Left renal pelvis (tissue), 4 donors: ENCODE measurements around the gene WNT9A. TPM values are rescaled to one million over a fixed set of nuclear protein-coding genes. Genes with fewer than 3 reads are reported as not detected.
"Not testable (repeated sequence)": the region's sequence is repeated elsewhere in the genome, so short reads cannot be mapped to it uniquely, and the experiment has no call there.

ENCODE experiments used
- DNase-seq, 4 donors: peaks; one replicate each; pipeline ENCODE4 v3.0.0-alpha.2; 2013; ENCODE audit warnings: low read depth in 4 of 4, low spot score in 3 of 4
- polyA plus RNA-seq, 4 donors: library from polyadenylated mRNA; unstranded; fragments of 120-200 nt; gene quantifications; one replicate each; pipeline ENCODE4 v1.2.1, GENCODE V29; 2013; ENCODE audit not compliant: insufficient read length in 4 of 4

The WNT9A gene
- polyA plus RNA-seq, 4 donors: 1.1 to 9.3 (median 1.8) TPM

GRCh38 chr1:227889863-227890405, 57.8 kb downstream of the WNT9A start:
- no peak for DNase-seq

DNA sequence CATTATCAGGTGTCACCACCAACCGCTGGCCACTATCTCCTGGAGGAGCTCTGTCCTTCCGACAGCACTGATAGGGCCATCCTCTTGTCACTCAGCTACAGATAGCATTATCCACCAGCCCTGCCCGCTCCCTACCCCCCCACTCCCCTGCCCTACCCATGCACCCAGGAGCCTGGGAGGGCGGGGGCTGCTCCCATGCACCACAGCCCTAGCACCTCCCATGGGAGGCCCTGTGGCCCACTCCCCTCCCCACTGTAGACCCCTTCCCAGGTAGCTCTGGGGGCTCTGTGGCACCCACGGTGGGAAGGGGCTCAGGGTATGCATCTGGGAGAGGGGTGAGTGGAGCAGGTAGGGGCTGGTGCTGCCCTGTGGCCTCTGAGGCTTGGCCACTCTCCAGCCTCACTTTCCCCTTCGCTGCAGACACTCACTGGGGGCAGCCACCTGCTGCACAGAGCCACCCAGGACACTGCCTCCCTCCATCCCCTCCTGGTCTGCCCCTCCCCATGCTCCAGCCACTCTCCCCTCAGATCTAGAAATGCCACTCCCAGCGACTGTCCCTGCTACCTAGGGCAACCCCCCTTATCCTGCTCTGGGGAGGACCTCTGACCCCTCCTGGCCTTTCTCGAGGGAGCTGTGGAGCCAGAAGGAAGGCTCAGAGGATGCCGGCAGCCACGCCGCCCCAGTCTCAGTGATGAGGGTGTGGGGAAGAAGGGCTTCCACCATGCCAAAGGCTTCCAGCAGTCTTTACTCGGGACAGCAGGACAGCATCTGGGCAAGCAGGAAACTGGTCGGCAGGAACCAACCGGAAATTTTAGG, 58.5 kb downstream of the WNT9A start:
- no peak for DNase-seq

DNA sequence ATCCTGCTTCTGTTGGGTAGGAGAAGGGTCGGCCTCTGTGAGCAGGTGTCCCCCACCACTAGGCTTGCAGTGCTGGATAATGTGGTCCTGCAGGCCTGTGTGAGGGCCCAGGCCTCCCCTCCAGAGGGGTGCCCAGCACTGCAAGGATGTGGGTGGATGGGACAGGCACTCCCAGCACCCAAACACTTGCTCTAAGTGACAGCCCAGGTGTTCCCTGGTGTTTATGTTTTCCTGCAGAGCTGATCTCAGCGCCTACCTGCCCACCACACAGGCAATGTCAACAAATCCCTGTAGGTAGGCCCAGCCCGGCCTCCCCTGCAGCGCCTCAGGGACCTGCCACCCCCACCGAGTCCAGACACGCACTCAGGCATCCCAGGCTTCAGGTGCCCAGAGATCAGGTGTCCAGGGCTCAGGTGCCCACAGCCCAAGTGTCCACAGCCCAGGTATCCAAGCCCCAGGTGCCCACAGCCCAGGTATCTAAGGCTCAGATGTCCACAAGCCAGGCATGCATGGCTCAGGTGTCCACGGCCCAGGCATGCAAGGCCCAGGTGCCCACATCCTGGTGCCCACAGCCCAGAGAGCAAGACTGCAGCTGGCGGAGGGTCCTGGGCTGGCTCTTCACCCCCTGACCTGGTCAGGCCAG, 59.2 kb downstream of the WNT9A start:
- DNase-seq: no peak

GRCh38 chr1:227887697-227888403, 59.9 kb downstream of the WNT9A start:
- peak in 1 of 4 donors; percentile 57 for DNase-seq

DNA sequence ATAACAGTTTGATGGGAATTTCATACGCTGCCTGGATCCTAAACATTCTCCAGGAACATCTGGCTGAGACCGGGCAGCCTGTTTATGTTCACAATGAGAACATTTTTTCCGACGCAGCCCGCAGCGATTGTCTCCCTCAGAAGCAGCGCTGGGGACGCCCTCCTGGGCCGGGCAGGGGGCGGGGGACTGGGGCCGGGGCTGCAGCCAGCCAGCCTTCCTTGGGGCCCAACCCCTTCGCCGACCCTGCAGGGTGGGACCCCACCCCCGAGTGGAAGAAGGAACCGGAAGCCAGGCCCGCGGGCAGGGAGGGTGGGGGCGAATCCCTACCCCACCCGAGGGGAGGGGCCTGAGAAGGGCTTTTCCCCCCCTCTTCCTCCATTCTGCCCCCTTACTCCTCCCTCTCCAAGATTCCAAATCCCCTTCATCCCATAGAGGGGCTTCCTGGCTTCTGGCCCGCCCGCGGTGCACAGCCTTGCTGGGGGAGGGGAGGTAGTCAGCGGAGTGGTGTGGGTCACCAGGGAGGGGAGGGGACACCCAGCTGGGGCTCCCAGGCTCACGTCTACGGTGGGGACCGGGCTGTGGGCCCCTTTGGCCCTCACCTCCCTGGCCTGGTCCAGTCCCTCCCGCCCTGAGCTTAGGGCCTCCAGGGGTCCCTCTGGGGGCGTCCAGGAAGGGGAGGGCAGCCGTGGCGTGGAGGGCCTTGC, 60.6 kb downstream of the WNT9A start:
- DNase-seq: peak in 1 of 4 donors; percentile 59

GRCh38 chr1:227886503-227886961, 61.2 kb downstream of the WNT9A start:
- no peak for DNase-seq

DNA sequence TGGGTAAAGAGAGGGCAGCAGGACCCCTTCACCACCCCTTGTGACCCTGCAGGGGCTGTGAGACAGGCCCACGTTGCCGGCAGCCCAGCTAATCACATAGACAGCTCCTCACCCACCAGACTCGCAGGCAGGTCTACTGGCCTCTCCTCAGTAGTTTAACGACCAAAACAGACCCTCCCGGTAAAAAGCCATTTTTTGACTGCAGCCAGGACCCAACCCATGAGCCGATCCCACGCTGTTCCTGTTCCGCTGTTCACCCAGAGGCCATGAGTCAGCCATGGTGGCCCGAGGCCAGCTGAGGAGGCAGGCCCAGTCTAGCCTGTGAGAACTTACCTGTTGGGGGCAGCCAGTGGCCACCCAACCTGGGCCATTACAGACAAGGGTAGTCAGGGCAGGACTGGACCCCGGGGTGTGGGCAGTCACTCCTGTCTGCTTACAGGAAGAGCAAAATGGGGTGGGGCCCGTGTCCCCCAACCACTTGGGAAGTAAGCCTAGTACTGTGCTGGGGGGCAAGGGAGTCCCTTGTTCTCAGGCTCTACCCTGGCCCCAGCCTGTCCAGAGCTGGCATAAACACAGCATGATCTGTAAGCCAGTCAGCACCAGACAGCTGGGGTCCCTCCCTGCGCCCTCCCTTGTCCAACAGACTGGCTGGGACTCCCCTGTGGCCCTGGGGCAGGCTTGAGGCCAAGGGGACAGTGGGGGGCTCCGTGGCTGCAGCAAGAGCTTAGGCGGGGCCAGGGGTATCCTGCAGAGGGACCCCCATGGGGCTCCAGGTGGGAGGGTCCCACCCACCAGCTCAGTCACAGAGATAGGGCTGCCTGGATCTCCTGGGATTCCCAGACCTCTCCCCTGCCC, 61.9 kb downstream of the WNT9A start:
- no peak for DNase-seq

DNA sequence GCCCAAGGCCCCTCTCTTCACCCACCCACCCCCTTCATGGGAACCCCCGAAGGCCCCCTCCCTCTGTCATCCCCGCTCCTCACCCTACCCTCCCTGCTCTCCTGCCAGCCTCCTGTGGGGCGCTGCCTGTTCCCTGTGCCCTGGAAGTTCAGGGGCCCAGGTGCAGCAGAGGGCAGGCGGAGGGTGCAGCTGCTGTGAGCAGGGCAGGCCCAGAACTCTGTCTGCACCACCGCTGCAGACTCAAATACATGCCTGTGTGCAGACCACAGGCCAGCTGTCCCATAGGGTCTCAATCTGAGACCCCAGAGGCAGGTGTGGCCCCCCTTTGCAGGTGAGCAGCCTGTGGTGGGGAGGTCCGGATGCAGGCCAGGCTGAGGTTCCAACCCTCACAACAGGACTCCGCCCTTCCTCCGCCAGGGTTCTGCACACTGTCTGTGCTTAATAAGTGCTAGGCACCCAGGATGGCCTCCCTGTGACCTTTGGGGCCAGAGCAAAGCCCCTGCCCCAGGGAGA, 62.5 kb downstream of the WNT9A start:
- no peak for DNase-seq

DNA sequence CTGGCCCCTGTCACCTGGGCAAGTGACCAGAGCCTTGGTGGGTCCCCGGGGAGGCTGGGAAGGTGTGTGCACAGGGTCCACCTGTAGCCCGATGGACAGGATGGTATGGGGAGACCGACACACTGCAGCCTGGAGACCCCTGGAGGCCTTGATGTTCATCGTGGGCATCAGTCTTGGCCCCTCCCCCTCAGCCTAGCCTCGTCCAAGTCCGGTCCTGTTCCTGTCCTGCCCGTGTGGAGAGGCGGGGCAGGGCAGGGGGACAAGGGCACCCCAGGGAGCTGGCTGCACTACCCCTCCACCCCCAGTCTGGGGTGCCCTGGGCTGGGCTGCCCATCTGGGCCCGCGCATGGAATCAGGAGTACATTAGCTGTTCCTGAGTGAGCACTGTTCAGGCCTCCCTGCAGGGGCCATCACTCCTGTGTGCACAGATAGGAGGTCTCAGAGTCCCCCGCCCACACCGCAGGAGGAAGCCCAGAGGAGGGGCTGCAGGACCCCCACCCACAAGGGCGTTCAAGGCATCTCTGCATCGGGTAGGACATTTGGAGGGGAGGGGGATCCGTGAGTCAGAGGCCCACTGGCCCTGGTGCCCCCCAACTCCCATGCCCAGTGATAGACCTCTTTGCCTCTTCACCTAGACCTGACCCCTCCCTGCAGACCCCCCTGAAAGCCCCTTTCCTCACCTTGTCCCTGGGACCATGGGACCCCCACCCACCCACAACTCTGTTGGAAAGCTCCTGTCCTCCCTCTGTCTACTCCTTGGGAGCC, 63.2 kb downstream of the WNT9A start:
- DNase-seq: no peak

- DNase-seq: no peak
Measured at GRCh38 chr1:227883641-227884301, 64.0 kb downstream of the WNT9A start.

GRCh38 chr1:227883073-227883520, 64.6 kb downstream of the WNT9A start:
- no peak for DNase-seq

DNA sequence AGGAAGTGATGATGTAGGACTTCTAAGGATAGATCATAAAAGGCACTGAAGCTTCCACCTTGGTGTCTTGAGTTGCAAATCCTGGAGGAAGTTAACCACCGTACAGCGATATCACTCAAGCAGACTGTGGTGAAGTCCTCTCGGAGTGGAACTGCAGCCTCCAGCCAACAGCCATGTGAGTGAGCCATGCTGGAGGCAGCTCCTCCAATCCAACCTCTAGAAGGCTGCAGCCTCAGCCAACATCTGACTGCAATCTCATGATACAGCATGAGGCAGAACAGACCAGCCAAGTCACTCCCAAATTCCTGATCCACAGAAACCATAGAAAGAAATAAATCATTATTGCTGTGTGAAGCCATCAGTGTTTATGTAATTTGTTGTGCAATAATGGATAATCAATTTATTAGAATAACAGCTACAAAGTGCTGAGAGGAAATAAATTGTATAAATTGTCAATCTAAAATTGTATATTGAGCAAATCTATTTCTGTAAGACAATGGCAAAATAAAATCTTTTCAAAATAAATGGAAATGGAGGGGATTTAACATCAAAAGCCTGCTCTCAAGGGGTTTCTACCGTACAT, 67.3 kb downstream of the WNT9A start:
- no peak for DNase-seq

DNA sequence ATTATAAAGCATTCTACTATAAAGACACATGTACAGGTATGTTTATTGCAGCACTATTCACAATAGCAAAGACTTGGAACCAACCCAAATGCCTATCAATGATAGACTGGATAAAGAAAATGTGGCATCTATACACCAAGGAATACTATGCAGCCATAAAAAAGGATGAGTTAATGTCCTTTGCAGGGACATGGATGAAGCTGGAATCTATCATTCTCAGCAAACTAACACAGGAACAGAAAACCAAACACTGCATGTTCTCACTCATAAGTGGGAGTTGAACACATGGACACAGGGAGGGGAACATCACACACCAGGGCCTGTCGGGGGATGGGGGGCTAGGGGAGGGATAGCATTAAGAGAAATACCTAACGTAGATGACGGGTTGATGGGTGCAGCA, 69.9 kb downstream of the WNT9A start:
- DNase-seq: not testable (repeated sequence)

DNA sequence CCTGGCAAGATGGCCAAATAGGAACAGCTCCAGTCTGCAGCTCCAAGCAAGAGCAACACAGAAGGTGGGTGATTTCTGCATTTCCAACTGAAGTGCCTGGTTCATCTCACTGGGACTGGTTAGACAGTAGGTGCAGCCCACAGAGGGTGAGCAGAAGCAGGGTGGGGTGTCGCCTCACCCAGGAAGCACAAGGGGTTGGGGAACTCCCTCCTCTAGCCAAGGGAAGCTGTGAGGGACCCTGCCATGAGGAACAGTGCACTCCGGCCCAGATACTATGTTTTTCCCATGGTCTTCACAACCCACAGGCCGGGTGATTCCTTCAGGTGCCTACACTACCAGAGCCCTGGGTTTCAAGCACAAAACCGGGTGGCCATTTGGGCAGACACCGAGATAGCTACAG, 75.8 kb downstream of the WNT9A start:
- DNase-seq: not testable (repeated sequence)

GRCh38 chr1:227870366-227870765, 77.4 kb downstream of the WNT9A start:
- no peak for DNase-seq

GRCh38 chr1:227869851-227870305, 77.9 kb downstream of the WNT9A start:
- no peak for DNase-seq

- no peak for DNase-seq
Measured at GRCh38 chr1:227869279-227869842, 78.4 kb downstream of the WNT9A start.
